ENCODE results near the gene PSMD11.
"Not testable (repeated sequence)": the region's sequence is repeated elsewhere in the genome, so short reads cannot be mapped to it uniquely, and the experiment has no call there.

PSMD11 gene

GRCh38 chr17:32443827-32444300 is 446 bp upstream of the PSMD11 start:
- DNase-seq (ENCODE audit: low spot score) = no peak
- no peak for TF ChIP-seq CTCF (IDR thresholded peaks at IDR 0.05; ENCODE audit: extremely low read depth, missing control alignments)

GRCh38 chr17:32445074-32445415 is 735 bp downstream of the PSMD11 start:
- DNase-seq (ENCODE audit: low spot score) = no peak
- no peak for TF ChIP-seq CTCF (IDR thresholded peaks at IDR 0.05; ENCODE audit: extremely low read depth, missing control alignments)

- DNase-seq (ENCODE audit: low spot score) = peak; percentile 9
- no peak for TF ChIP-seq CTCF (IDR thresholded peaks at IDR 0.05; ENCODE audit: extremely low read depth, missing control alignments)
Measured at GRCh38 chr17:32445497-32445896, 1.2 kb downstream of the PSMD11 start.

GRCh38 chr17:32445971-32446370 is 1.7 kb downstream of the PSMD11 start:
- no peak for TF ChIP-seq CTCF (IDR thresholded peaks at IDR 0.05; ENCODE audit: extremely low read depth, missing control alignments)
- no peak for DNase-seq (ENCODE audit: low spot score)

- TF ChIP-seq CTCF (IDR thresholded peaks at IDR 0.05; ENCODE audit: extremely low read depth, missing control alignments) = no peak
- DNase-seq (ENCODE audit: low spot score) = no peak
Measured at GRCh38 chr17:32446949-32447348, 2.6 kb downstream of the PSMD11 start.

GRCh38 chr17:32449963-32450362 is 5.7 kb downstream of the PSMD11 start:
- no peak for DNase-seq (ENCODE audit: low spot score)
- TF ChIP-seq CTCF (IDR thresholded peaks at IDR 0.05; ENCODE audit: extremely low read depth, missing control alignments) = no peak

GRCh38 chr17:32450379-32450778 is 6.1 kb downstream of the PSMD11 start:
- DNase-seq (ENCODE audit: low spot score) = not testable (repeated sequence)

- DNase-seq (ENCODE audit: low spot score) = no peak
- TF ChIP-seq CTCF (IDR thresholded peaks at IDR 0.05; ENCODE audit: extremely low read depth, missing control alignments) = no peak
Measured at GRCh38 chr17:32451879-32452278, 7.6 kb downstream of the PSMD11 start.
